IPS-NIHi7 (cell line): ENCODE data around the gene KIRREL3.
A peak's percentile ranks its signal among the peaks of the same experiment; 100 is the strongest.

ENCODE experiments used
- DNase-seq: peaks from one replicate; pipeline ENCODE4 v3.0.0; 2012; ENCODE audit warnings: mixed read lengths; ENCODE audit errors: extremely low spot score

KIRREL3 gene

DNA sequence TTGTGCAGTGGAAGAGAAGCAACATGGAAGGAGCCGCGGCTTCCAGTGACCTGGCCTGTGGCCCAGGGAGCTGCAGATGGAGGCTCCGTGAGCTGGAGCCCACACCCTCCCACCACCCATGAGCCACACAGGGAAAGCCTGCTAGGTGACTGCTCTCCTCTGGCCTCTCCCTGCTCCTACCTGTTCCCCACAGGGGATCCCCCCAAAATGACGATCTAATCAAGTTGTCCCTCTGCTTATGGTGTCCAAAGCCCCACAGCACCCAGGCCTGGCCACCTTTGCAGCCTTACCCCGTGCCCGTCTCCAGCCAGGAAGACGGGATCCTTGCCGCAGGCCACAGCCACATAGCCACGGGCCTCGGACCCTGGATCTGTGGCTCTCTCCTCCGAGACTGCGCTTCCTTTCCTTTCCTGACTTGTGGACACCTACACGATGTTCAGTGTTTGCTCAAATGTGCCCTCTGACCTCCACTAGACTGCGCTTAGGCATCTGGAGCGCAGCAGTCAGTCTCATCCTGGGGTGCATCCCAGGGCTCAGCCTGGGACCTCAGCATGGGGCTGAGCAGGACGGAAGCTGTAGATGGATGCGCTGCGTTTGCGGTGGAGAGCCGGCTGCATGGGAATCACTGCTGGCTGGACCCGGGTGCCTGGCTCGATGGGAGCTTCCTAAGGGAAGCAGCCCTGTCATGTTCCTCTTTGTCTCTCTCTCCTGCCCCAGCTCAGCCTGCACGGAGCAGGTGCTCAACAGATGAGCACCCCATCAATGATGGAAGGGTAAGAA is 511.8 kb downstream of the KIRREL3 start:
- no peak for DNase-seq

GRCh38 chr11:126487711-126488110 is 512.9 kb downstream of the KIRREL3 start:
- no peak for DNase-seq

GRCh38 chr11:126485986-126486635 is 514.5 kb downstream of the KIRREL3 start:
- no peak for DNase-seq

GRCh38 chr11:126485021-126485792 is 515.4 kb downstream of the KIRREL3 start:
- DNase-seq: no peak

DNA sequence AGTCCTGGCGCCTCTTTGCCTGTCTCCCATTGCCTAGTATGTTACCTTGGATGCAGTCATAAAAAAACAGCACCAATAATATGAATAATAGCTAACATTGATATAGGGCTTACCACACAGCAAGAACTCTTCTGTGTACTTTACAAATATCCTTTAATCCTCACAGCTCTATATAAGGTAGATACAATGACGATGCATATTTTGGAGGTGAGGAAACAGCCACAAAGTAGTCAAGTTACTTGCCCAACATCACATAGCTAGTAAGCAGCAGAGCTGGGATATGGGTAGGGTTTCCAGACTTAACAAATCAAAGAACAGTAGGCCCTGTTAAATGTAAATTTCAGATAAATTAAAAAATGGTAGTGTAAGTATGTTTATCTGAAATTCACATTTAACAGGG is 516.3 kb downstream of the KIRREL3 start:
- DNase-seq: no peak

- DNase-seq: no peak
Observed at GRCh38 chr11:126483621-126484195, 516.9 kb downstream of the KIRREL3 start.

DNA sequence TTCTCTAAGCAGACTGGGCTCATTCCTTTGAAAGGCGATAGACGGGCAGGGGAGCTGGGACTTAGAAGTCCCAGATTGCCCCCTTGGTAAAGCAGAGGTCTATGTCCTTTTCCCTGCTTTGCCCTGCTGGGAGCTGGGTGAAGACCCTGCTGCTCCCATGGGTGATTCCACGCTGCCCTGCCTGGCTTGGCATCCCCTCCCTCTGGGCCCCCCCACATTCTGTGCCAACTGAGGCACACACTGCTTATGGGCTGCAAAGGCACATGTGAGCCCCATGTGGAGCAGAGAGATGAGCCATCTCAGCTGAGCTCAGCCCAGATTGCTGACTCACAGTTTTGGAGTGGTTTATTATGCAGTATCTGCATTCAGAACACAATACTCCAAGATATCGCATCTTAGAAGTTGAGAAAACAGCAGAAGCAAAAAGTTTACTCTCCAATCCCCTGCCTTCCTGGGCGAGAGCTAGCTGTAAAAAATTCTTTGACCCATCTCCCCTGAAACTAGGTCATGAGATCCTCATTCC is 517.9 kb downstream of the KIRREL3 start:
- DNase-seq: no peak

- no peak for DNase-seq
Observed at GRCh38 chr11:126481303-126481680, 519.3 kb downstream of the KIRREL3 start.

GRCh38 chr11:126480410-126481302 is 519.9 kb downstream of the KIRREL3 start:
- peak; percentile 94 for DNase-seq

- no peak for DNase-seq
Observed at GRCh38 chr11:126480015-126480409, 520.6 kb downstream of the KIRREL3 start.

DNA sequence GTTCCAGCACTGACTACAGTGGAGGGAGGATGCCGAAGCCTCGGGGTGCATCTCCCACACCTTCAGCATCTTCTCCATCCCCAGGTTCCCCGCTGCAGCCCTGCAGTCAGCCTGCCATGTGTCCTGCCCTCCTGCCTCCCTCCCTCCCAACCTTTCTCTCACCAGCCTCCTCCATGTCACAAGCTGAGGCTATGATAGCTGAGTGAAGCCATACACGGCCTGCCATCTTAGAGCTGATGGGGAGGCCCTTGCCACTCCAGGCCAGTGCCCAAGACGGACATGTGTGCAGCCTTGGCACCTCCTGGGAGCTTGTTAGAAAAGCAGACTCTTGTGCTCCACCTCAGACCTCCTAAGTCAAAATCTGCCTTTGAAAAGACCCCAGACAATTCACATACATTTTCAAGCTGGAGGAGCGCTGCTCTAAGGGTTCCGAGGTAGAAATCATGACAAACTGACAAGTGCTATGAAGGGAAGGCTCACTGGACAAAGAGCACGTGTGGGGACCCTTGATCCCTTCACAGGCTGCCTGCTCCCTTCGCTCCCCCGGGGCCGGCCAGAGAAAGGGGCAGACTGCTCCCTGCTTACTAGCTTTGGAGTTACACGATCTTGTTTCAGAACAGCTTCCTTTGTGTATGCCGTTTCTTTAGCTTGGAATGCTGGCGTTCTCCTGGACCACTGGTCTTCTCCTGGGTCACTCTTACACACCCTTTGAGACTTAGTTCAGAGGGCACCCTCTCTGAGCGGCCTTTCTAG is 521.2 kb downstream of the KIRREL3 start:
- DNase-seq: no peak

DNA sequence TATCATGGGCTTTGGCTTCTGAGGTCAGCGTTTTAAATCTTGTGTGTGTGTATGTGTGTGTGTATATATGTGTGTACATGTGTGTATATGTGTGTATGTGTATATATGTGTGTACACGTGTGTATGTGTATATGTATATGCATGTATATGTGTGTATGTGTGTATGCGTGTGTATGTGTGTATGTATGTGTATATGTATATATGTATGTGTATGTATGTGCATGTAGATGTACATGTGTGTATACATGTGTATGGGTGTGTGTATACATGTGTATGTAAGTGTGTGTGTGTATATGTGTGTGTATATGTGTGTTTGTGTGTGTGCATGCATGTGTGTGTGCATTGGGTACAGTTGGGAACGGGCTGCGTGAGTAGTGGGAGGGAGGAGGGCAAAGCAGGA is 522.1 kb downstream of the KIRREL3 start:
- DNase-seq: no peak

GRCh38 chr11:126477535-126478305 is 522.9 kb downstream of the KIRREL3 start:
- DNase-seq: no peak

GRCh38 chr11:126476977-126477376 is 523.6 kb downstream of the KIRREL3 start:
- no peak for DNase-seq

- DNase-seq: no peak
Observed at GRCh38 chr11:126476266-126476924, 524.2 kb downstream of the KIRREL3 start.

GRCh38 chr11:126475014-126475991 is 525.3 kb downstream of the KIRREL3 start:
- DNase-seq: no peak

- DNase-seq: no peak
Observed at GRCh38 chr11:126474220-126474619, 526.4 kb downstream of the KIRREL3 start.

- no peak for DNase-seq
Observed at GRCh38 chr11:126473269-126473668, 527.3 kb downstream of the KIRREL3 start.
